T47D (cell line): Measurements from ENCODE around the gene KLHDC7A.

ENCODE experiments used
- DNase-seq, 2 experiments: peaks; one replicate each; pipeline versions ENCODE4 v3.0.0 to v3.0.0-alpha.2; 2011 to 2012; ENCODE audit warnings: low read depth in 1 of 2, low spot score in 1 of 2
- JUND ChIP-seq: IDR thresholded peaks from 2 replicates; pipeline ENCODE4 v1.6.1; 2012; ENCODE audit warnings: low read depth
- in situ Hi-C: cut with HindIII; loops from 2 replicates; pipeline ENCODE4 v1.10.0; 2016; ENCODE audit warnings: low sequenced_read_pairs, low pct_unique_long_range_greater_than_20kb

The KLHDC7A gene

DNA sequence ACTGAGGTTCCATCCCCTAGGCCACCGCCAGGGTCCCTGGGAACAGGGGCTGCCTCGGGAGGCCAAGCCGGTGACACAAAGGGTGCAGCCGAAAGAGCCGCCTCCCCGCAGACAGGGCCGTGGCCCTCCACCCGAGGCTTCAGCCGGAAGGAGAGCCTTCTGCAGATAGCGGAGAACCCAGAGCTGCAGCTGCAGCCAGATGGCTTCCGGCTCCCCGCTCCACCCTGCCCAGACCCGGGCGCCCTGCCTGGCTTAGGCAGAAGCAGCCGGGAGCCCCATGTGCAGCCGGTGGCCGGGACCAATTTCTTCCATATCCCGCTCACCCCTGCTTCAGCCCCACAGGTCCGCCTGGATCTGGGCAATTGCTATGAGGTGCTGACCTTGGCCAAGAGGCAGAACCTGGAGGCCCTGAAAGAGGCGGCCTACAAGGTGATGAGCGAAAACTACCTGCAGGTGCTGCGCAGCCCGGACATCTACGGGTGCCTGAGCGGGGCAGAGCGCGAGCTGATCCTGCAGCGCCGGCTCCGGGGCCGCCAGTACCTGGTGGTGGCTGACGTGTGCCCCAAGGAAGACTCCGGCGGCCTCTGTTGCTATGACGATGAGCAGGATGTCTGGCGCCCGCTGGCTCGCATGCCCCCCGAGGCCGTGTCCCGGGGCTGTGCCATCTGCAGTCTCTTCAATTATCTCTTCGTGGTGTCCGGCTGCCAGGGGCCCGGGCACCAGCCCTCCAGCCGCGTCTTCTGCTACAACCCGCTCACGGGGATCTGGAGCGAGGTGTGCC is 1.4 kb downstream of the KLHDC7A start:
- in situ Hi-C loops: no loop called here
- DNase-seq: no peak
- no peak for TF ChIP-seq JUND

DNA sequence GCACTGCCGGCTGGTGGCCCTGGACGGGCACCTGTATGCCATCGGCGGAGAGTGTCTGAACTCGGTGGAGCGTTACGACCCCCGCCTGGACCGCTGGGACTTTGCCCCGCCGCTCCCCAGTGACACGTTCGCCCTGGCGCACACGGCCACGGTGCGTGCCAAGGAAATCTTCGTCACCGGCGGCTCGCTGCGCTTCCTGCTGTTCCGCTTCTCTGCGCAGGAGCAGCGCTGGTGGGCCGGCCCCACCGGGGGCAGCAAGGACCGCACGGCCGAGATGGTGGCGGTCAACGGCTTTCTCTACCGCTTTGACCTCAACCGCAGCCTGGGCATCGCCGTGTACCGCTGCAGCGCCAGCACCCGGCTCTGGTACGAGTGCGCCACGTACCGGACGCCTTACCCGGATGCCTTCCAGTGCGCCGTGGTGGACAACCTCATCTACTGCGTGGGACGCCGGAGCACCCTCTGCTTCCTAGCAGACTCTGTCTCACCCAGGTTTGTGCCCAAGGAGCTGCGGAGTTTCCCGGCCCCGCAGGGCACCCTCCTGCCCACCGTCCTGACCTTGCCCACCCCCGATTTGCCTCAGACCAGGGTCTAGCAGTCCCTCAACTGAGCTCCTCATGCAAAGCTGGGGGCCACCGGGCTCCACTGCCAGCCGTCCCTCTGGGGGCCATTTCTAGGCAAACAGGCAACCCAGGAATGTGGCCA is 2.1 kb downstream of the KLHDC7A start:
- no peak for DNase-seq
- no peak for TF ChIP-seq JUND
- in situ Hi-C loops: no loop called here

DNA sequence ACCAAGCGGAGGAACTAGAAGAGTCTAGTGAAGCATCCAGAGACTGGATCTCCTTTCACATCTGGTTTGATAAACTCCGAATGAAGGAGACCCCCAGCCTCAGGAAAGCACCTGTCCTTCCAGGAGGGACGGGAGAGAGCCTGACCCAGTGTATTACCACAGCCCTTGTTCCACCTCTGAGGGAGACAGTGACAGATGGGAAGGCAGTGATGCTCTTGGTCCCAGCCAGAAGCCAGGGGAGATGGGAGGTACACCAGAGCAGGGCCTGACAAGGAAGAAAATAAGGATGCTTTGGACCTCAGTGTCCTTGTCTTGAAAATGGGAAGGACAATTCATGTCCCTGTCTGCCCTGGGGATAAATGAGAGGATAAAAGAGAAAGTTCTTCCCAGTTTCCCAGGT is 3.5 kb downstream of the KLHDC7A start:
- TF ChIP-seq JUND: no peak
- in situ Hi-C loops: no loop called here
- DNase-seq: no peak

DNA sequence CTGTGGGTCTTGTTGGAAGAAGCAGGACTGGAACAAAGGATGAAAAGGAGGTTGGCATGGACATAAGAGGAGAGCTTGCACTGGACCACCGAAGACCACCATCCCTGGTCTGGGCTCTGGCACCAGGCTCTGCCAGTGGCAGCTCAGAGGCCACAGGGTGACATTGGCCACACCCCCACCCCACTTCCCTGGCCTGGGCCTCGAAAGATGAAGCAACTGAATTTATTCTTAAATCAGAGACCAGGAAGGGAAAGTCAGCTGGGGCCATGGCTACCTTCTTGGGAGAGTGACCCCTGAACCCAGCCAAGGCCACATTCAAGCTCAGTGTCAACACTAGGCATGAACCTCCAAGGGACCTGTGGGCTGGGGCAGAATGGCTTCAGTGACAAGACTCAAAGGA is 4.0 kb downstream of the KLHDC7A start:
- no peak for DNase-seq
- TF ChIP-seq JUND: no peak
- in situ Hi-C loops: no loop called here

DNA sequence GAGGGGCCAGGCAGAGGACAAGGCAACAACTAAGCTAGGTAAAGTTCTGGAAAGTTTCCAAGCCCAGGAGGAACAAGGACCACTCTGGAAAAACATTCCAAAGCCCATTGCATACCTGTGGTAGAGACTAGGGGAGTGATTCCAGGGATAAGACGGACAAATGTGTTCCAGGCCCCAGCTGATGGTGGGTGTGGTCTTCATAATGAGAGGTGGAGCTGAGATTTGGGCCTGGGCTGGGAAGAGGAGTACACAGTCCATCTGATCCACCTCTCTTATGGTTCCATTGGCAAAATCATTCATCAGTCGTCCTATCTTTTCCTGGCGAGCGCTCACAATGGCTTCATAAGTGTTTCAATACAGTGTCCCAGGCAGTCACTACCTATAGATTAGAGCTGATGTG is 4.5 kb downstream of the KLHDC7A start:
- TF ChIP-seq JUND: no peak
- in situ Hi-C loops: no loop called here
- DNase-seq: no peak

DNA sequence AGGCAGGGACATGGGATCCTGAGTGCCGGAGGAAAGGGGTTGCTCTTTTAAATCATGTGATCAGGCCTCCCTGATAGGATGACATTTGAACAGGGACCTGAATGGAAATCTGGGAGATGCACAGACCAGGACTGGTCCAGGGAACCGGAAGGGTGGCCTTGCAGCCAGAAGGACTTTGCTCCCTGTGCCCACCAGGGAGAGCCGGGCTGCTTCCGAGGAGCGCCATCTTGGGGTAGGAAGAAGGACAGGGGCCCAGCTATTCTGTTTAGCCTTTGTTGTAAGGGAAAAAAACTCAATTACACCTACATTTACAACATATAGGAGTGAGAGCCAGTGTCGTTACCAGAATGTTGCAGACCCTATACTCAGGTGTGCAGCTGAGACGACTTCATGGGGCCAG is 5.5 kb downstream of the KLHDC7A start:
- no peak for TF ChIP-seq JUND
- no peak for DNase-seq
- in situ Hi-C loops: no loop called here

DNA sequence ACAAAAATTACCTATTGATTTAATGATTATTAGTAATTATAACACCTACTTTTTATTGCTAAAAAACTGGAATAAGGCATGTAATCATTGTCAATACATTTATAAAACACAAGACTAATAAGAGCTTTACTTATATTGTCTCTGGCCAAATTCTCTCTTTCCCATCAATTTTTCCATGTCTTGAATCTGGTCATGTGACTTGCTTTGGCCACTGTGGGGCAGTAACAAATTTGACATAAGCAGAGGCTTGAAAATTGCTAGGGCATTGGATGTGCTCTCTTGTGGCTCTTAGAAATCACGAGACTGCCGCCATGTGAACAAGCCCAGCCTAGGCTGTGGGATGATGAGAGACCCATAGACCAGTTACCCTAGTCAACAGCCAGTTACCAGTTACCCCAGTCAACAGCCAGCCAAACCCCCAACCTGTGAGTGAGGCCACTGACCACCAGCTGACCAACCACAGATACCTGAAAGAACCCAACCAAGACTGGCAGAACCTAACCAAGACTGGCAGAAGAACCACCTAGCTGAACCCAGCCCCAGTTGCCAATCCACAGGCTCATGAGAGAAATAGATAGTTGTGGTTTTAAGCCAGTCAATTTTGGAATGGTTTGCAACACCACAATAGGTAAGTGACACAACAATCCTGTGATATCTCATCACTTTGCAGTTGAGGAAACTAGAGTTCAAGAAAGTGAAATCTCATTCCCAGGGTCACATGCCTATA is 8.8 kb downstream of the KLHDC7A start:
- in situ Hi-C loops: no loop called here
- TF ChIP-seq JUND: no peak
- DNase-seq: no peak

DNA sequence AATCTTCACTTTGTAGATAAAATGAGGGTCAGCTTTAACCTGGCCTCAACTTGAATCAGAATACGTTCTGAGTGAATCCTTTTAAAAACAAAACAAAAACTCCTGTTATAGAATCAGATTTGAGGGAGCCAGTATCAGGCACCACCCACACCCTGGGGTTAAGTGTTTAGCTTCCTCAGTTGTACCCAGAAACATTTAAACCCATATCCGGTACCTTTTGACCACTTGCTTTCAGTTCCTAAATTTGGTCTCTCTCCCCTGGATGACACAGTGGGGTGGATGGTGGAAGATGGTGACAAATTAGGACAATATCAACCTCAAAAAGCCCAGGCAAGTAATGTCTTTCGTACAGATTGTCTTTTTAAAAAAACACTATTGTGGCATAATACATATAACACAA is 10.4 kb downstream of the KLHDC7A start:
- no peak for DNase-seq
- in situ Hi-C loops: no loop called here
- TF ChIP-seq JUND: no peak

DNA sequence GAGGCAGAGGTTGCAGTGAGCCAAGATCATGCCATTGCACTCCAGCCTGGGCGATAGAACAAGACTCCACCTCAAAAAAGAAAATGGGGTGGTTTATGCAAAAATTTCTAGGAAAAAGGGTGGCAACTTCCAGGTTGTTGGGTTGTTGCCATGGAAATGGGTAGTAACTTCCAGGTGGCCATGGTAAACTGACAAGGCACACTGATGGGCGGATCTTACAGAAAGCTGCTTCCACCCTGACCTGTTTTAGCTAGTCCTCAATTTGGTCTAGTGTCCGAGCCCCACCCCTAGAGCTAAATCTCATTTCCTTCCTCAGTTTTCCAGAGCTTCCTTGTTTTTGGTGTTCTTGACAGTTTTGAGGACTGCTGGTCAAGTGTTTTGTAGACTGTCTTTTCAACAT is 13.6 kb downstream of the KLHDC7A start:
- in situ Hi-C loops: no loop called here
- no peak for TF ChIP-seq JUND

DNA sequence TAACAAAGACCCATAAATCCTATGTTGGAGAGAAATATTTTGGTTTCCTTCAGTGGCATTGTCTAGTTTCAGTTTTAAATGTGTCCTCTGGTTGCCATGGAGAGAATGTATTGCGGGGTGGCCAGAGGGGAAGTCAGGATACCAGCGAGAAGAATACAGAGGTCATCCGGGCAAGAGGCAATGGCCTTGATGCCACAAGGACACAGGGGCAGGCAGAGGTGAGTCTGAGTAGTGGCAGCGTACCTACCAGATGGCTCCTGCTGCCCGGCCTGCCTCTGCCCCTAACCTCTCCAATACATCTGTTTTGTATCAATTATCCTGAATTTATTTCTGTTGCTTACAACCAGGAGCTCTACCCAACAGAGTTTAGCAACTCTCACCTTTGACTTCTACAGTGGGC is 14.9 kb downstream of the KLHDC7A start:
- in situ Hi-C loops: no loop called here
- no peak for DNase-seq

More for the DNA sequence above, 13.6 kb downstream of the KLHDC7A start:
- no peak for DNase-seq

DNA sequence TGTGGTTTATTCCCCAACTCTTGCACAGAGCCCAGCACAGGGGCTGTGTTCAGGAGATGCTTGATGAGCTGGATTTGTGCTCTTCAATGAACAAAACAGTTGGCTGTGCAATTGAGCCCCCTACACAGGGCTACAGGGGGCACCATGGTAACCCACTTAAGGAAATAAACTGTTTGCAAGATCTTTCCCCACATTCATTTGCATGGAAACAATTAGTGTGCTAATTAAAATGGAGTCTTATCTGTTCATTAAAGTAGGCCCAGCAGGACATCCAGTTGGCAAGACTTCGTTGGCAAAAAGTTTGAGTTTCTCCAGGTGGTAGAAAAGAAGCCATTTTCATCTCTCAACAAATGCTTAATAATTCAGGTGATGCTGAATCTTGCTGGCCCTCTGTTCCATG is 15.3 kb downstream of the KLHDC7A start:
- in situ Hi-C loops: no loop called here
- DNase-seq: no peak
- no peak for TF ChIP-seq JUND

More for the DNA sequence above, 14.9 kb downstream of the KLHDC7A start:
- no peak for TF ChIP-seq JUND

DNA sequence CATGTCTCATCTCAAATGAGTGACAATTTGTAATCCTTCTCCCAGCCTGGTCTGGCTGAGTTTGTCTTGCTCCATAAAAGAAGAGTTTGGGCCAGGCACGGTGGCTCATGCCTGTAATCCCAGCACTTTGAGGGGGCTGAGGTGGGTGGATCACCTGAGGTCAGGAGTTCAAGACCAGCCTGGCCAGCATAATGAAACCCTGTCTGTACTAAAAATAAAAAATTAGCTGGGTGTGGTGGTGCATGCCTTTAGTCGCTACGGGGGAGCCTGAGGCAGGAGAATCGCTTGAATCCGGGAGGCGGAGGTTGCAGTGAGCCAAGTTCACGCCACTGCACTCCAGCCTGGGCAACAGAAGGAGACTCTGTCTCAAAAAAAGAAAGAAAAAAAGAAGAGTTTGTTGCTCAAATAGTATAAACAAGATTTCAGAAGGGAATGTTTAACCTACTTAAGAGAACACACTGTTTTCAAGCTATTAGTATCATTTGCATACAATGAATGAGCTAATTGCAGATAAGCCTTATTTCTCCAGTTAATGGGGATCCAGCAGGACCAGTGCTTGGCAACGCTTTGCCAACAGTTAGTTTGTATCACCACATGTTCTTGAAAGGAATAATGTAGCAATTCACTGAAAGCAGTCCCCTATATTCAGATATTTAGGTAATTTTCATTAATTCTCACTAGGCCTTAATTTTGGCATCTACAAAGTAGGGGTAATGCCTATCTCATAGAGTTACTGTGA is 15.9 kb downstream of the KLHDC7A start:
- no peak for DNase-seq
- no peak for TF ChIP-seq JUND
- in situ Hi-C loops: no loop called here
